H1 (cell line): ENCODE results near the gene WRAP73. TPM values are rescaled to one million over a fixed set of nuclear protein-coding genes. Genes with fewer than 3 reads are reported as not detected.

ENCODE experiments used
- ATF2 ChIP-seq: IDR thresholded peaks from 2 replicates; pipeline ENCODE4 v1.6.1; 2012; ENCODE audit warnings: low read length, inconsistent platforms
- BACH1 ChIP-seq: IDR thresholded peaks from 2 replicates; pipeline ENCODE4 v1.6.1; 2012; ENCODE audit warnings: low read length, improper control_type of control experiment
- BCL11A ChIP-seq, 2 experiments: IDR thresholded peaks; one replicate each; pipeline ENCODE4 v1.6.1; 2011; ENCODE audit warnings: low read depth in 2 of 2, low read length in 2 of 2, mild to moderate bottlenecking in 2 of 2
- CEBPB ChIP-seq: IDR thresholded peaks from 2 replicates; pipeline ENCODE4 v1.6.1; 2012; ENCODE audit warnings: low read depth, low read length
- CHD2 ChIP-seq: IDR thresholded peaks from 2 replicates; pipeline ENCODE4 v1.6.1; 2012; ENCODE audit warnings: low read length, improper control_type of control experiment
- CTCF ChIP-seq, 3 experiments: IDR thresholded peaks; 1 replicate in 2 of 3; 2 replicates in 1 of 3; pipeline versions ENCODE4 v1.5.1 to v1.6.1; 2011; ENCODE audit warnings: low read length in 3 of 3, mild to moderate bottlenecking in 3 of 3, inconsistent platforms in 2 of 3, low read depth in 1 of 3, moderate library complexity in 1 of 3; ENCODE audit not compliant: insufficient read depth in 1 of 3; ENCODE audit errors: control extremely low read depth in 1 of 3
- FOSL1 ChIP-seq: IDR thresholded peaks from 2 replicates; pipeline ENCODE4 v1.6.1; 2011; ENCODE audit warnings: mild to moderate bottlenecking, low read depth, low read length, moderate library complexity; ENCODE audit not compliant: insufficient read depth
- GTF2F1 ChIP-seq: IDR thresholded peaks from 2 replicates; pipeline ENCODE4 v1.6.1; 2012; ENCODE audit warnings: low read depth, low read length, improper control_type of control experiment, borderline replicate concordance
- JUN ChIP-seq: IDR thresholded peaks from 2 replicates; pipeline ENCODE4 v1.6.1; 2011; ENCODE audit warnings: low read depth, mild to moderate bottlenecking, improper control_type of control experiment, low read length
- JUND ChIP-seq: IDR thresholded peaks from 2 replicates; pipeline ENCODE4 v1.6.1; 2011; ENCODE audit warnings: mild to moderate bottlenecking, improper control_type of control experiment, low read length
- MAFK ChIP-seq: IDR thresholded peaks from 2 replicates; pipeline ENCODE4 v1.6.1; 2012; ENCODE audit warnings: low read depth, mild to moderate bottlenecking, improper control_type of control experiment, low read length
- NANOG ChIP-seq: IDR thresholded peaks from 2 replicates; pipeline ENCODE4 v1.6.1; 2011; ENCODE audit warnings: low read length, low read depth, mild to moderate bottlenecking, inconsistent platforms; ENCODE audit not compliant: insufficient read depth, poor library complexity, severe bottlenecking
- NRF1 ChIP-seq: IDR thresholded peaks from 2 replicates; pipeline ENCODE4 v1.6.1; 2011; ENCODE audit warnings: mild to moderate bottlenecking, low read depth, low read length, improper control_type of control experiment
- RXRA ChIP-seq: IDR thresholded peaks from 2 replicates; pipeline ENCODE4 v1.6.1; 2011; ENCODE audit warnings: low read depth, mild to moderate bottlenecking, low read length, moderate library complexity; ENCODE audit not compliant: insufficient read depth
- SIRT6 ChIP-seq: IDR thresholded peaks from one replicate; pipeline ENCODE4 v1.7.1; 2012; ENCODE audit warnings: low read length, inconsistent platforms
- SIX5 ChIP-seq: IDR thresholded peaks from 2 replicates; pipeline ENCODE4 v1.6.1; 2011; ENCODE audit warnings: mild to moderate bottlenecking, low read depth, low read length
- SP2 ChIP-seq: IDR thresholded peaks from 2 replicates; pipeline ENCODE4 v1.6.1; 2012; ENCODE audit warnings: mild to moderate bottlenecking, low read length, inconsistent platforms
- SP4 ChIP-seq: IDR thresholded peaks from 2 replicates; pipeline ENCODE4 v1.6.1; 2012; ENCODE audit warnings: low read length, inconsistent platforms
- SRF ChIP-seq: IDR thresholded peaks from 2 replicates; pipeline ENCODE4 v1.6.1; 2011; ENCODE audit warnings: mild to moderate bottlenecking, low read depth, low read length, moderate library complexity
- SUZ12 ChIP-seq: fragments of 200-600 bp; sonication (generic); IDR thresholded peaks from 2 replicates; pipeline ENCODE4 v1.6.1; 2012; ENCODE audit warnings: mild to moderate bottlenecking, inconsistent platforms, low read length, moderate library complexity, mixed read lengths
- TEAD4 ChIP-seq: IDR thresholded peaks from 2 replicates; pipeline ENCODE4 v1.6.1; 2012; ENCODE audit warnings: low read depth, low read length, inconsistent platforms, mixed read lengths
- polyA plus RNA-seq, 7 experiments: library from polyadenylated mRNA; depleted of rRNA in 3 of 7; stranded (reverse) in 5 of 7; unstranded in 2 of 7; fragments of >200 nt in 5 of 7; fragments of 200-250 nt in 2 of 7; gene quantifications; 1 replicate in 5 of 7; 2 replicates in 1 of 7; 4 replicates in 1 of 7; pipeline versions ENCODE4 v1.2.1 to v1.2.3, GENCODE V29; 2011 to 2013; ENCODE audit warnings: missing spikeins in 2 of 7, mixed read lengths in 2 of 7
- total RNA-seq: library from RNA; stranded (reverse); fragmentation: NEBNext Ultra II Directional; extraction: Animal tissue kit (Norgen Biotek cat#: 25700); gene quantifications from 2 replicates; pipeline ENCODE4 v1.2.1, GENCODE V29; 2021

Gene WRAP73
- total and polyA plus RNA-seq, 2 of the 8 experiments (the other 6 are each of a cell fraction or from before 2014, with no cell fraction given): 30.3 to 50.7 TPM

GRCh38 chr1:3649342-3650247 is at the start of gene WRAP73 (continued):
- TF ChIP-seq SUZ12 (no peak), JUN (no peak), CTCF (IDR thresholded peaks at IDR 0.05; ENCODE audit: control extremely low read depth in 1 of 3, insufficient read depth in 1 of 3, low read depth in 1 of 3, low read length in 3 of 3) (no peak), FOSL1 (no peak), BCL11A (IDR thresholded peaks at IDR 0.05; ENCODE audit: low read depth in 2 of 2, low read length in 2 of 2) (no peak), SP2 (no peak), RXRA (no peak), CEBPB (no peak), SIRT6 (no peak), MAFK (no peak), NRF1 (no peak), CHD2 (no peak; the same call in 1 of the 2 replicates), BACH1 (no peak), ATF2 (no peak), NANOG (no peak), TEAD4 (no peak), JUND (no peak), SRF (no peak), SP4 (no peak), GTF2F1 (no peak), SIX5 (peak; percentile 87)
